Cardiac fibroblast (primary cell): ENCODE data around the gene POLR1A.

Experiments
- DNase-seq, 2 donors: peaks; one replicate each; pipeline versions ENCODE4 v3.0.0 to v3.0.0-alpha.2; 2010; ENCODE audit warnings: low read depth in 2 of 2
- H3K4me3 ChIP-seq, 2 donors: replicated peaks in 1 of 2; 1 replicate in 1 of 2; 2 replicates in 1 of 2; pipeline ENCODE4 v1.5.1; 2011; ENCODE audit warnings: low read depth in 2 of 2, low read length in 2 of 2, mild to moderate bottlenecking in 2 of 2, moderate library complexity in 1 of 2
- CTCF ChIP-seq: IDR thresholded peaks from one replicate; pipeline ENCODE4 v1.5.1; 2011; ENCODE audit warnings: low read depth, mild to moderate bottlenecking, low read length, inconsistent platforms

Gene POLR1A

GRCh38 chr2:86012007-86012712, 93.5 kb downstream of the POLR1A start:
- no peak for TF ChIP-seq CTCF
- no peak for DNase-seq
- no peak overlapping the region for H3K4me3 ChIP-seq

- no peak overlapping the region for H3K4me3 ChIP-seq
- TF ChIP-seq CTCF: no peak
- DNase-seq: no peak
Measured at GRCh38 chr2:86011449-86011941, 94.2 kb downstream of the POLR1A start.

- no peak for TF ChIP-seq CTCF
Measured at GRCh38 chr2:86010083-86010482, 95.6 kb downstream of the POLR1A start.

GRCh38 chr2:86006524-86006923, 99.2 kb downstream of the POLR1A start:
- no peak for DNase-seq
- TF ChIP-seq CTCF: no peak
- no peak overlapping the region for H3K4me3 ChIP-seq

More at GRCh38 chr2:86010083-86010482, 95.6 kb downstream of the POLR1A start:
- DNase-seq: no peak
- no peak overlapping the region for H3K4me3 ChIP-seq

GRCh38 chr2:86003967-86004366, 101.7 kb downstream of the POLR1A start:
- TF ChIP-seq CTCF: no peak
- DNase-seq: no peak
- H3K4me3 ChIP-seq: no peak overlapping the region

GRCh38 chr2:86003104-86003503, 102.6 kb downstream of the POLR1A start:
- DNase-seq: no peak
- no peak overlapping the region for H3K4me3 ChIP-seq

More at GRCh38 chr2:86003104-86003503, 102.6 kb downstream of the POLR1A start:
- TF ChIP-seq CTCF: no peak
